GM23248 (cell line): ENCODE measurements around the gene MRLN. TPM values are rescaled to one million over a fixed set of nuclear protein-coding genes. Genes with fewer than 3 reads are reported as not detected.
A peak's percentile ranks its signal among the peaks of the same experiment; 100 is the strongest.

Experiments
- DNase-seq: peaks from one replicate; pipeline ENCODE4 v3.0.0-alpha.2; 2015
- H2AFZ ChIP-seq: fragments of 200-600 bp; sonication (generic); 2 replicates; pipeline ENCODE4 v1.6.1; 2016; ENCODE audit warnings: antibody characterized with exemption
- H3F3A ChIP-seq: fragments of 200-600 bp; sonication (generic); 2 replicates; pipeline ENCODE4 v1.6.1; 2016; ENCODE audit warnings: mild to moderate bottlenecking, antibody characterized with exemption, mixed run types; ENCODE audit not compliant: insufficient read depth
- H3K27ac ChIP-seq: fragments of 200-600 bp; sonication (generic); 2 replicates; pipeline ENCODE4 v1.5.1; 2016; ENCODE audit warnings: mild to moderate bottlenecking
- H3K27me3 ChIP-seq: fragments of 200-600 bp; sonication (generic); replicated peaks from 2 replicates; pipeline ENCODE4 v1.6.1; 2016; ENCODE audit warnings: mild to moderate bottlenecking; ENCODE audit not compliant: insufficient read depth
- H3K36me3 ChIP-seq: fragments of 200-600 bp; sonication (generic); 2 replicates; pipeline ENCODE4 v1.6.1; 2016; ENCODE audit warnings: low read depth, mild to moderate bottlenecking
- H3K4me1 ChIP-seq: fragments of 200-600 bp; sonication (generic); 2 replicates; pipeline ENCODE4 v1.6.1; 2016; ENCODE audit warnings: mild to moderate bottlenecking; ENCODE audit not compliant: insufficient read depth
- H3K4me2 ChIP-seq: fragments of 200-600 bp; sonication (generic); one replicate; pipeline ENCODE4 v1.6.1; 2016; ENCODE audit warnings: mild to moderate bottlenecking; ENCODE audit not compliant: unreplicated experiment
- H3K4me3 ChIP-seq: fragments of 200-600 bp; sonication (generic); 2 replicates; pipeline ENCODE4 v1.5.1; 2016; ENCODE audit warnings: mild to moderate bottlenecking
- H3K79me2 ChIP-seq: fragments of 200-600 bp; sonication (generic); 2 replicates; pipeline ENCODE4 v1.6.1; 2016; ENCODE audit warnings: mild to moderate bottlenecking; ENCODE audit not compliant: insufficient read depth
- H3K9ac ChIP-seq: fragments of 200-600 bp; sonication (generic); 2 replicates; pipeline ENCODE4 v1.6.1; 2016; ENCODE audit warnings: mild to moderate bottlenecking
- H3K9me2 ChIP-seq: fragments of 200-600 bp; sonication (generic); 2 replicates; pipeline ENCODE4 v1.6.1; 2016; ENCODE audit warnings: mixed run types, mild to moderate bottlenecking, moderate library complexity; ENCODE audit not compliant: insufficient read depth
- H3K9me3 ChIP-seq: fragments of 200-600 bp; sonication (generic); one replicate; pipeline ENCODE4 v1.6.1; 2017; ENCODE audit warnings: low read depth
- H4K20me1 ChIP-seq: fragments of 200-600 bp; sonication (generic); 2 replicates; pipeline ENCODE4 v1.6.0; 2016; ENCODE audit not compliant: insufficient read depth
- EZH2 ChIP-seq: fragments of 200-600 bp; sonication (generic); IDR thresholded peaks from 2 replicates; pipeline ENCODE4 v1.6.1; 2018; ENCODE audit warnings: antibody characterized with exemption, mild to moderate bottlenecking; ENCODE audit not compliant: insufficient read depth, poor library complexity, severe bottlenecking
- EZH2phosphoT487 ChIP-seq: fragments of 200-600 bp; sonication (generic); IDR thresholded peaks from 2 replicates; pipeline ENCODE4 v1.6.1; 2018; ENCODE audit warnings: antibody characterized with exemption, moderate library complexity, mild to moderate bottlenecking, low read depth; ENCODE audit not compliant: insufficient read depth
- WGBS, 2 experiments: methylation state at CpG; one replicate each; pipeline ENCODE4 v1.1.6; 2015 to 2017; ENCODE audit warnings: low lambda C conversion rate in 2 of 2, low coverage in 1 of 2; ENCODE audit errors: missing lambda C conversion rate in 2 of 2; 5-methylcytosine and 5-hydroxymethylcytosine counted together
- in situ Hi-C: fragments of 300-500 bp; cut with MboI; formaldehyde crosslinking; loops from 2 replicates; pipeline ENCODE4 v1.15.0; 2020
- polyA plus RNA-seq: library from polyadenylated mRNA; unstranded; fragments of >200 nt; fragmentation: Nextera tagmentation; extraction: Ambion mirVana; gene quantifications from 2 replicates; pipeline ENCODE4 v1.2.1, GENCODE V29; 2016
- total RNA-seq: library from RNA; depleted of rRNA; stranded (reverse); fragments of >200 nt; shearing (Covaris generic); gene quantifications from 2 replicates; pipeline ENCODE4 v1.2.3, GENCODE V29; 2014

The MRLN gene
- total and polyA plus RNA-seq, 2 experiments from 2014 or later: not detected

- Histone ChIP-seq H3K36me3 (no peaks in the 10 kb centered on the region), H3K9me2 (no peaks in the 10 kb centered on the region), H3K9me3 (no peaks in the 10 kb centered on the region), H2AFZ (no peak overlapping the region), H3K9ac (no peak overlapping the region), H3K4me1 (peaks cover 5% of the 10 kb centered on the region; the same call in 1 of the 2 replicates), H4K20me1 (no peaks in the 10 kb centered on the region), H3F3A (no peaks in the 10 kb centered on the region), H3K4me3 (no peak overlapping the region), H3K4me2 (no peak overlapping the region), H3K27ac (no peak overlapping the region), H3K27me3 (peaks cover 54% of the 10 kb centered on the region), H3K79me2 (no peaks in the 10 kb centered on the region)
- TF ChIP-seq EZH2phosphoT487 (no peak), EZH2 (no peak)
- in situ Hi-C loops: no loop called here
- no peak for DNase-seq
- WGBS, 2 experiments: 60 to 63% methylated on average over 3 of the region's 3 CpGs
Measured at GRCh38 chr10:59711871-59712494, 41.3 kb downstream of the MRLN start.

- peak; percentile 45 for DNase-seq
- no peaks in the 10 kb centered on the region for H3K9me3 ChIP-seq
- no peaks in the 10 kb centered on the region for H3F3A ChIP-seq
- WGBS, 2 experiments: 1 to 2% methylated on average over 55 to 66 of the region's 68 CpGs
- peaks cover 5% of the 10 kb centered on the region; the same call in 1 of the 2 replicates for H3K4me1 ChIP-seq
- H3K36me3 ChIP-seq: no peaks in the 10 kb centered on the region
- H2AFZ ChIP-seq: peak within 1 kb of the TSS; percentile 80
- H3K27ac ChIP-seq: no peak within 1 kb of the TSS
- H4K20me1 ChIP-seq: no peaks in the 10 kb centered on the region
- TF ChIP-seq EZH2phosphoT487: no peak
- no peak for TF ChIP-seq EZH2
- peak within 1 kb of the TSS; percentile 74 for H3K4me3 ChIP-seq
- H3K9me2 ChIP-seq: no peaks in the 10 kb centered on the region
- in situ Hi-C loops: no loop called here
- H3K27me3 ChIP-seq: peaks cover 54% of the 10 kb centered on the region
- peak within 1 kb of the TSS; percentile 83 for H3K4me2 ChIP-seq
- peak within 1 kb of the TSS; percentile 35 for H3K9ac ChIP-seq
- H3K79me2 ChIP-seq: no peaks in the 10 kb centered on the region
Measured at GRCh38 chr10:59709395-59710125, 43.7 kb downstream of the MRLN start, which contains the start of gene SLC16A9. TSS of gene SLC16A9 (minus strand) at chr10:59709850. CDS start at chr10:59684291, 25,559 bp downstream.

- Histone ChIP-seq H3K4me2 (peak overlapping the region; percentile 83), H3K27ac (no peak overlapping the region), H3K27me3 (peaks cover 54% of the 10 kb centered on the region), H3K4me3 (peak overlapping the region; percentile 74), H3F3A (no peaks in the 10 kb centered on the region), H3K9me2 (no peaks in the 10 kb centered on the region), H3K36me3 (no peaks in the 10 kb centered on the region), H3K9ac (peak overlapping the region; percentile 35; the same call in 1 of the 2 replicates), H3K9me3 (no peaks in the 10 kb centered on the region), H3K79me2 (no peaks in the 10 kb centered on the region), H2AFZ (peak overlapping the region; percentile 80), H4K20me1 (no peaks in the 10 kb centered on the region), H3K4me1 (peaks cover 5% of the 10 kb centered on the region; the same call in 1 of the 2 replicates)
- TF ChIP-seq EZH2 (peak; percentile 47), EZH2phosphoT487 (no peak)
- DNase-seq: peak; percentile 1
- WGBS, 2 experiments: 5 to 6% methylated on average over 25 to 35 of the region's 42 CpGs
- in situ Hi-C loops: no loop called here
Measured at GRCh38 chr10:59708816-59709394, 44.4 kb downstream of the MRLN start.

GRCh38 chr10:59706851-59707797, 46.1 kb downstream of the MRLN start:
- TF ChIP-seq EZH2: no peak
- no peak for TF ChIP-seq EZH2phosphoT487
- in situ Hi-C loops: no loop called here
- Histone ChIP-seq H3K36me3 (no peaks in the 10 kb centered on the region), H3K79me2 (no peaks in the 10 kb centered on the region), H3K27ac (no peak overlapping the region), H3K4me1 (peaks cover 5% of the 10 kb centered on the region; the same call in 1 of the 2 replicates), H3K9me3 (no peaks in the 10 kb centered on the region), H4K20me1 (no peaks in the 10 kb centered on the region), H3K27me3 (peaks cover 38% of the 10 kb centered on the region), H3K9ac (no peak overlapping the region), H3K4me3 (no peak overlapping the region), H3F3A (no peaks in the 10 kb centered on the region), H3K4me2 (no peak overlapping the region), H3K9me2 (no peaks in the 10 kb centered on the region), H2AFZ (no peak overlapping the region)
- DNase-seq: no peak
- WGBS, 2 experiments: 65 to 73% methylated on average over 8 of the region's 8 CpGs
